GM19397 (cell line): Measurements from ENCODE around the gene IGF2BP2.
A peak's percentile ranks its signal among the peaks of the same experiment; 100 is the strongest.
"Not testable (repeated sequence)": the region's sequence is repeated elsewhere in the genome, so short reads cannot be mapped to it uniquely, and the experiment has no call there.

ENCODE experiments used
- ATAC-seq: cut with Tn5 transposase; IDR thresholded peaks from one replicate; pipeline ENCODE4 v1.9.1; 2021; ENCODE audit warnings: mild to moderate bottlenecking, moderate library complexity; ENCODE audit not compliant: unreplicated experiment

IGF2BP2 gene

GRCh38 chr3:185838417-185838989 is 13.7 kb upstream of the IGF2BP2 start:
- ATAC-seq: not testable (repeated sequence)

GRCh38 chr3:185837414-185837813 is 12.6 kb upstream of the IGF2BP2 start:
- no peak for ATAC-seq

GRCh38 chr3:185831990-185832389 is 7.1 kb upstream of the IGF2BP2 start:
- ATAC-seq: no peak

GRCh38 chr3:185831195-185831594 is 6.4 kb upstream of the IGF2BP2 start:
- no peak for ATAC-seq

GRCh38 chr3:185830018-185830797 is 5.4 kb upstream of the IGF2BP2 start:
- no peak for ATAC-seq

- no peak for ATAC-seq
Observed at GRCh38 chr3:185828755-185829154, 3.9 kb upstream of the IGF2BP2 start.

GRCh38 chr3:185827595-185828344 is 2.9 kb upstream of the IGF2BP2 start:
- ATAC-seq: no peak

GRCh38 chr3:185825639-185826481 is 1.0 kb upstream of the IGF2BP2 start:
- ATAC-seq: no peak

- peak; percentile 10 for ATAC-seq
Observed at GRCh38 chr3:185824051-185825005, 514 bp downstream of the IGF2BP2 start.

GRCh38 chr3:185823078-185824044 is 1.5 kb downstream of the IGF2BP2 start:
- no peak for ATAC-seq

GRCh38 chr3:185822221-185823000 is 2.4 kb downstream of the IGF2BP2 start:
- ATAC-seq: no peak

- no peak for ATAC-seq
Observed at GRCh38 chr3:185820973-185821758, 3.7 kb downstream of the IGF2BP2 start.

GRCh38 chr3:185818267-185818875 is 6.5 kb downstream of the IGF2BP2 start:
- ATAC-seq: no peak

GRCh38 chr3:185815391-185816282 is 9.2 kb downstream of the IGF2BP2 start:
- ATAC-seq: no peak

- no peak for ATAC-seq
Observed at GRCh38 chr3:185813691-185814215, 11.1 kb downstream of the IGF2BP2 start.
